ENCODE results near the gene RAB41. TPM values are rescaled to one million over a fixed set of nuclear protein-coding genes. Genes with fewer than 3 reads are reported as not detected.
A peak's percentile ranks its signal among the peaks of the same experiment; 100 is the strongest.
"Not testable (repeated sequence)": the region's sequence is repeated elsewhere in the genome, so short reads cannot be mapped to it uniquely, and the experiment has no call there.

The RAB41 gene
- not detected in 2 replicates for total RNA-seq

GRCh38 chrX:70281951-70282350 lies at the start of gene RAB41:
TSS of gene RAB41 (plus strand) at chrX:70282172. CDS start at chrX:70282218, 46 bp downstream.
- no peak for DNase-seq (ENCODE audit: low read depth)

GRCh38 chrX:70234355-70234754 lies 47.6 kb upstream of the RAB41 start, which contains the start of gene AWAT1:
TSS of gene AWAT1 (plus strand) at chrX:70234655. CDS start at chrX:70234696, 41 bp downstream.
- DNase-seq (ENCODE audit: low read depth) = no peak

- no peak for DNase-seq (ENCODE audit: low read depth)
These were observed 41.2 kb upstream of the RAB41 start for GRCh38 chrX:70240751-70241150.

- no peak for DNase-seq (ENCODE audit: low read depth)
These were observed 40.5 kb upstream of the RAB41 start for GRCh38 chrX:70241501-70241900.

GRCh38 chrX:70243601-70244000 lies 38.4 kb upstream of the RAB41 start:
- DNase-seq (ENCODE audit: low read depth) = not testable (repeated sequence)

- DNase-seq (ENCODE audit: low read depth) = no peak
These were observed 37.1 kb upstream of the RAB41 start for GRCh38 chrX:70244881-70245280.

GRCh38 chrX:70247252-70247651 lies 34.7 kb upstream of the RAB41 start:
- DNase-seq (ENCODE audit: low read depth) = no peak

GRCh38 chrX:70252491-70252890 lies 29.5 kb upstream of the RAB41 start:
- no peak for DNase-seq (ENCODE audit: low read depth)

- peak; percentile 36 for DNase-seq (ENCODE audit: low read depth)
These were observed 28.5 kb upstream of the RAB41 start for GRCh38 chrX:70253377-70254062.

- DNase-seq (ENCODE audit: low read depth) = peak; percentile 23
These were observed 27.9 kb upstream of the RAB41 start for GRCh38 chrX:70254063-70254400.

GRCh38 chrX:70254909-70255308 lies 27.1 kb upstream of the RAB41 start:
- DNase-seq (ENCODE audit: low read depth) = no peak

- DNase-seq (ENCODE audit: low read depth) = no peak
These were observed 26.5 kb upstream of the RAB41 start for GRCh38 chrX:70255452-70255851.

GRCh38 chrX:70257423-70258288 lies 24.3 kb upstream of the RAB41 start:
- no peak for DNase-seq (ENCODE audit: low read depth)

GRCh38 chrX:70260104-70260503 lies 21.9 kb upstream of the RAB41 start, which contains the start of gene P2RY4:
TSS of gene P2RY4 (minus strand) at chrX:70260204. CDS start at chrX:70259624, 580 bp downstream.
- no peak for DNase-seq (ENCODE audit: low read depth)

GRCh38 chrX:70262952-70263567 lies 18.9 kb upstream of the RAB41 start:
- DNase-seq (ENCODE audit: low read depth) = peak; percentile 40

- DNase-seq (ENCODE audit: low read depth) = no peak
These were observed 17.2 kb upstream of the RAB41 start for GRCh38 chrX:70264784-70265183.

- DNase-seq (ENCODE audit: low read depth) = no peak
These were observed 13.9 kb upstream of the RAB41 start, which contains the start of gene ARR3 for GRCh38 chrX:70268034-70268433. TSS of gene ARR3 (plus strand) at chrX:70268334. CDS start at chrX:70269386, 1,052 bp downstream.

GRCh38 chrX:70274029-70274428 lies 7.9 kb upstream of the RAB41 start:
- not testable (repeated sequence) for DNase-seq (ENCODE audit: low read depth)

- no peak for DNase-seq (ENCODE audit: low read depth)
These were observed 2.9 kb upstream of the RAB41 start for GRCh38 chrX:70279081-70279480.

GRCh38 chrX:70280573-70280972 lies 1.4 kb upstream of the RAB41 start:
- no peak for DNase-seq (ENCODE audit: low read depth)

GRCh38 chrX:70289168-70289792 lies 7.3 kb downstream of the RAB41 start:
- no peak for DNase-seq (ENCODE audit: low read depth)
